AG04450 (cell line): ENCODE measurements around the gene PPIB. TPM values are rescaled to one million over a fixed set of nuclear protein-coding genes. Genes with fewer than 3 reads are reported as not detected.
A peak's percentile ranks its signal among the peaks of the same experiment; 100 is the strongest.

Experiments
- CTCF ChIA-PET: fragments of 300-600, 350-600 bp; formaldehyde crosslinking; extraction: SDS; loops from one replicate; lab custom pipeline; 2022; ENCODE audit warnings: antibody characterized with exemption, inconsistent platforms; lab: Charles Lee
- POLR2A ChIA-PET: fragments of 350-600 bp; formaldehyde crosslinking; extraction: SDS; loops from one replicate; lab custom pipeline; 2021; ENCODE audit warnings: antibody characterized with exemption, inconsistent platforms; lab: Yijun Ruan, JAX
- DNase-seq: peaks from one replicate; pipeline ENCODE4 v3.0.0-alpha.2; 2011; ENCODE audit warnings: low read depth, low spot score
- H3K27ac ChIP-seq: one replicate; pipeline ENCODE4 v1.5.1; 2012; ENCODE audit warnings: low read depth, low read length, control low read depth
- H3K27me3 ChIP-seq: one replicate; pipeline ENCODE4 v1.6.0; 2012; ENCODE audit warnings: low read length; ENCODE audit not compliant: control insufficient read depth, insufficient read depth
- H3K4me3 ChIP-seq: 2 replicates; pipeline ENCODE4 v1.5.1; 2011; ENCODE audit warnings: mild to moderate bottlenecking, low read depth, low read length, control low read depth
- H3K9me3 ChIP-seq: 2 replicates; pipeline ENCODE4 v1.5.1; 2012; ENCODE audit warnings: low read length; ENCODE audit not compliant: control insufficient read depth, insufficient read depth
- polyA plus RNA-seq: library from polyadenylated mRNA; depleted of rRNA; stranded (reverse); fragments of >200 nt; gene quantifications from 2 replicates; pipeline ENCODE4 v1.2.3, GENCODE V29; 2011
- TF ChIP-seq, protein P1 (sequence below): IDR thresholded peaks from 2 replicates; pipeline ENCODE4 v1.5.1; 2011; ENCODE audit warnings: low read depth, low read length, control low read depth, inconsistent platforms

The PPIB gene
- polyA plus RNA-seq, 1 experiment = 1,311 TPM

DNA sequence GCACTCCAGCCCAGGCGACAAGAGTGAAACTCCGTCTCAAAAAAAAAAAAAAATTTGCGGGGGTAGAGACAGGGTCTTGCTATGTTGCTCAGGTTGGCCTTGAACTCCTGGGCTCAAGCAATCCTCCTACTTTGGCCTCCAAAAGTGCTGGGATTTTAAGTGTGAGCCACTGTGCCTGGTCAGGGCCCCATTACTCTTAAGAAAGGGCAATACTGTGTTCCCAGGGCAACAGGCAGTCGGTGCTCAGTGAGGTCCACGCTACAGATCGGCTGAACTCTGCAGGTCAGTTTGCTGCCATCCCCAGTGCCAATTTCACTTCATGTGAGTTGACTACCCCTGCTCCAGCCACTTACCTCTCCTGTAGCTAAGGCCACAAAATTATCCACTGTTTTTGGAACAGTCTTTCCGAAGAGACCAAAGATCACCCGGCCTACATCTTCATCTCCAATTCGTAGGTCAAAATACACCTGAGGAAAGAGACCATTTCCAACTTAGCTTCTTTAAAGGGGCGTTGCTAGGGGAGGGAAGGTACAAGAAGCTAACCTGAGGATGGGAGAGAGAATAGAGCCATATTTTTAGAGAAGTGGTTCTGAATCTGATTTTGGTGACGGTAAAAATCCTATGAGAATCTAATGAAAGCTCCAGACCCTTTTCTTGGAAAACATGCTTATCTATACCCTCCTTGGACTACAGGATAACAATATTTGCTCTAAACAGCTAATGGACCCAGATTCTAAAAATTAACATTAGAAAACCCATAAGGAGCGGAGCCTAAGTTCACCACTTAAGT is 939 bp downstream of the PPIB start:
- DNase-seq = no peak
- ChIA-PET CTCF (interaction anchor here (0.8 to 1.5 kb wide), 2 partner anchors 8 to 9 kb away, joined by 3 to 9 read pairs; no protein-coding TSS in a partner anchor), POLR2A (interaction anchor here (0.5 to 2.0 kb wide), 3 partner anchors 8 to 226 kb away, joined by 3 to 19 read pairs (median 8); partner anchors contain the start of gene TRIP4)
- TF ChIP-seq, protein P1, sequence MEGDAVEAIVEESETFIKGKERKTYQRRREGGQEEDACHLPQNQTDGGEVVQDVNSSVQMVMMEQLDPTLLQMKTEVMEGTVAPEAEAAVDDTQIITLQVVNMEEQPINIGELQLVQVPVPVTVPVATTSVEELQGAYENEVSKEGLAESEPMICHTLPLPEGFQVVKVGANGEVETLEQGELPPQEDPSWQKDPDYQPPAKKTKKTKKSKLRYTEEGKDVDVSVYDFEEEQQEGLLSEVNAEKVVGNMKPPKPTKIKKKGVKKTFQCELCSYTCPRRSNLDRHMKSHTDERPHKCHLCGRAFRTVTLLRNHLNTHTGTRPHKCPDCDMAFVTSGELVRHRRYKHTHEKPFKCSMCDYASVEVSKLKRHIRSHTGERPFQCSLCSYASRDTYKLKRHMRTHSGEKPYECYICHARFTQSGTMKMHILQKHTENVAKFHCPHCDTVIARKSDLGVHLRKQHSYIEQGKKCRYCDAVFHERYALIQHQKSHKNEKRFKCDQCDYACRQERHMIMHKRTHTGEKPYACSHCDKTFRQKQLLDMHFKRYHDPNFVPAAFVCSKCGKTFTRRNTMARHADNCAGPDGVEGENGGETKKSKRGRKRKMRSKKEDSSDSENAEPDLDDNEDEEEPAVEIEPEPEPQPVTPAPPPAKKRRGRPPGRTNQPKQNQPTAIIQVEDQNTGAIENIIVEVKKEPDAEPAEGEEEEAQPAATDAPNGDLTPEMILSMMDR = no peak
- no peaks in the 10 kb centered on the region for H3K27me3 ChIP-seq
- H3K27ac ChIP-seq = peak overlapping the region; percentile 81
- H3K4me3 ChIP-seq = peak overlapping the region; percentile 96
- no peaks in the 10 kb centered on the region for H3K9me3 ChIP-seq

DNA sequence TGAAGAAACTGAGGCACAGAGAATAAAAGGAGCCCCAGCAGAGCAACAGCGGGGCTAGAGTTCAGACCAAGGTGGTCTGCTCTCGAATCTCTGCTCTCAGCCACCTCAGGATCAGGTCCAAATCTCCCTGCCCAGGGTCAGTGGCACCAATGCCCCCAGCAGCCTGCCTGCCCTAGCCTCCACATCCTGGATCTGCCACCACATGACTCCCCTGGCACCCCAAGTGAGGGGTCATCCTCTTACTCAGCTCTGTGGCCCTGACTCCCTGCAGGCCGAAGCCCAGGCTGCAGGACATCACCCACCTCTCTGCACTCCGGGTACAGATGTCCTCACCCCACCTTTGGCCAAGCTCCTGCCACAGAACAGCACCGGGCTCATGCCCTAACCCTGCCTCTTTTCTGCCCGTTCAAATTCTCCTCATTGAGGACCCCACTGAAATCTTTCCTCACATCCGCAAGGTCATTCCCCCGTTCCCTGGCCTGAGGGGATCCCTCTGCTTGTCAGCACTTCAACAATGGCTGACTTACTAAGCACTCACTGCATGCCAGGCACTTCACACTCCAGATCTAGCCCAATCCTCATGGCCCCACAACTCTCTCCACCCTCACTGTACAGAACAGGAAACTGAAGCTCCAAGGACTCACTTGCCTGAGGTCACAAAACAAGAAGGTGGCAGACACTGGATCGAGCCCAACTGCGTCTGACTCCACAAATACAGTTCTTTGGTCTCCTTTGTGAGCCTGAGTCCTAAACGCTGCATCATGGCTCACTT is 4.3 kb downstream of the PPIB start:
- H3K27me3 ChIP-seq = no peaks in the 10 kb centered on the region
- ChIA-PET CTCF (no interaction called here), POLR2A (interaction anchor here (1.0 kb wide), 1 partner anchor 9 kb away, joined by 4 read pairs; no protein-coding TSS in a partner anchor)
- H3K4me3 ChIP-seq = no peak overlapping the region; the same call in 1 of the 2 replicates
- TF ChIP-seq, protein P1 = no peak
- no peak for DNase-seq
- H3K27ac ChIP-seq = no peak overlapping the region
- no peaks in the 10 kb centered on the region for H3K9me3 ChIP-seq

DNA sequence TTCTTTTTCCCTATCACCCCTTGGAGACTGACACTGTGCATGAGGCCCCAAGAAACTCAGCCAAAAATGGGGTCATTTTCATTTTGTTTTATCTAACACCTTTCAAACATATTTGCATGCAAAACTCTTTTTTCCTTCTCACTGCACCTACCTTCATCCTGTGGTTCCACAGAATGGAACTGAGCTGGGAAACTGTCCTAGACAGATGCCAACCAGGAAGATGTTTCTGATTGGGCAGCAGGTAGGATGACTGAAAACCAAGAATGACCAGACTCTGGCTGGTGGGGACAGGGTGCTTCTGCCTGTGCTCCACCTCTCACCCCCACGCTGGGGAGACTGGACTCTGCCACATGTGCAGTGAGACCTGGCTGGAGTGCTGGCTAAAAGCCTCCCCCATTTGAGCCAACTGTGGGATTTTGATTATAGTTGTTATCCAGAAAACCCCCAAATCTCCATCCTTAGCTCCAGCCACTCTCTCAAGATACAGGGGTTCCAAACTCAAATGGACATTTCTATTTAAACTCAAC is 5.2 kb downstream of the PPIB start:
- H3K27me3 ChIP-seq = peaks cover 3% of the 10 kb centered on the region
- H3K4me3 ChIP-seq = no peak overlapping the region
- POLR2A ChIA-PET = no interaction called here

DNA sequence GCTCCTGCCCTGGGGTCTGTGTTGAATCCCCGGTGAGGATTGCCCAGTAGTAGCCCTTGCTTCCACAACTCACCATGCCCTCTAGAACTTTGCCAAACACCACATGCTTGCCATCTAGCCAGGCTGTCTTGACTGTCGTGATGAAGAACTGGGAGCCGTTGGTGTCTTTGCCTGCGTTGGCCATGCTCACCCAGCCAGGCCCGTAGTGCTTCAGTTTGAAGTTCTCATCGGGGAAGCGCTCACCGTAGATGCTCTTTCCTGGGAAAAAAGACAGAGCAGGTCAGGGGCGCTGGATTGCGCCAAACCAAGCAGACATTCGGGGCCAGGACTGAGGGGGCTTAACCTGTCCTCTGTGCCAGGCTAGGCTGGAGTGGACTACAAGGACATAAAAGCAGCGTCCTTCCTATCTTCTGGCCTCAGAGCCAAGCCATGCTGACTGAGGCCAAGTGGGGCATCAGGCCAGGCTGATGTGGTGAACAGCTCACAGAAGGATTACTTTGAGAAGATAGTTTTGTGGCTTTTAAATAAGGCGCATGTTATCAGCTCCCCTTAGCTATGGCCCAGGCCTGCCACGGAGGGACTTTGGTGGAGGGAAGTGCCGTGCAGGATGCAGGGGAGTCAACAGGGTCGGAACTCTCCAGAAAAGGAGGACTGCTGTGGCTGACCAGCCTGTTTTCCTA is 6.0 kb downstream of the PPIB start:
- Histone ChIP-seq H3K27ac (no peak overlapping the region), H3K4me3 (no peak overlapping the region), H3K9me3 (no peaks in the 10 kb centered on the region), H3K27me3 (peaks cover 11% of the 10 kb centered on the region)
- POLR2A ChIA-PET = no interaction called here
- TF ChIP-seq, protein P1 = no peak
- CTCF ChIA-PET = no interaction called here
- no peak for DNase-seq

More for the DNA sequence above, 5.2 kb downstream of the PPIB start:
- TF ChIP-seq, protein P1 = no peak
- H3K9me3 ChIP-seq = no peaks in the 10 kb centered on the region
- DNase-seq = no peak
- CTCF ChIA-PET = no interaction called here
- H3K27ac ChIP-seq = no peak overlapping the region
